SU-DHL-6 (cell line): Measurements from ENCODE around the gene SBF1.

ENCODE experiments used
- EZH2phosphoT487 ChIP-seq: fragments of 200-600 bp; sonication (generic), shearing (Covaris generic); conservative IDR thresholded peaks from 2 replicates; pipeline ENCODE4 v1.6.1; 2018; ENCODE audit warnings: mild to moderate bottlenecking, antibody characterized with exemption, low read length, moderate library complexity, mixed read lengths
- TF ChIP-seq, protein P1 (sequence below): fragments of 200-600 bp; sonication (generic); IDR thresholded peaks from one replicate; pipeline ENCODE4 v1.5.1; 2017; ENCODE audit warnings: antibody characterized with exemption, mild to moderate bottlenecking, low read length, moderate library complexity; ENCODE audit not compliant: insufficient read depth, poor library complexity, severe bottlenecking

DNA sequence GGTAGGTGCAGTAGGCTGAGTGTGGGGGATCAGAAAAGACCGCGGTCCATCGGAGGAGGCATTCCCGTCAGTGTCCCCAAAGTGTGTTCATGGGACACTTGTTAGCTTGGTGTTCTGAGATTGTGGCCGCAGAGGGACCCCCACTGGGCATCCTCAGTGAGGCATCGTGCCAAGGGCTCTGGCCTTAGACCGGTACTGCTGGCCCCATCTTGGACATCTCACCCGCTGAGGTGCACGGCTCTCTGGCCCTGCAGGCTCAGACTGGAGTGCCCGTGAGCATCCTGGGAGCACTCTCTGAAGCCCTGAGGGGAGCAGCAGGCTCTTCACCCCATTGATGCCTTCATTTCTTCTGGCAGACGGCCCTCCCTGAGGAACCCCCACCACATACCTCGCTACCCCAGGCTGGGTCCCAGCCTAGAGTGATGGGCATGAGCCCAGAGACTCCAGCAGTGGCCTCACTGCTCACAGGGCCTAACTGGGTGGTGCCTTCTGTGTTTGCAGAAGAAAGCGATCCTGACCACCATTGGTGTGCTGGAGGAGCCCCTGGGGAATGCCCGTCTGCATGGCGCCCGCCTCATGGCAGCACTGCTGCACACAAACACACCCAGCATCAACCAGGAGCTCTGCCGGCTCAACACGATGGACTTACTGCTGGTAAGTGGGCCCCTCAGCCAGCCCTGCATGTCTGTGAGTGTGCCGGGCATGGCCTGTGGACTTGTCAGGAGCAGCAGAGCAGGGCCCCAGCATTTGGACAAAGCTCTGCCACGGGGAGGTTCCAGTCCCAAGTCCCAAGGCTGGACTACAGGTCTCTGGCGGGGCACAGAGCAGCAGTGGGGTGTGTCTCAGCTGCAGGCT lies 51.6 kb downstream of the SBF1 start:
- no peak for TF ChIP-seq EZH2phosphoT487
- TF ChIP-seq, protein P1, sequence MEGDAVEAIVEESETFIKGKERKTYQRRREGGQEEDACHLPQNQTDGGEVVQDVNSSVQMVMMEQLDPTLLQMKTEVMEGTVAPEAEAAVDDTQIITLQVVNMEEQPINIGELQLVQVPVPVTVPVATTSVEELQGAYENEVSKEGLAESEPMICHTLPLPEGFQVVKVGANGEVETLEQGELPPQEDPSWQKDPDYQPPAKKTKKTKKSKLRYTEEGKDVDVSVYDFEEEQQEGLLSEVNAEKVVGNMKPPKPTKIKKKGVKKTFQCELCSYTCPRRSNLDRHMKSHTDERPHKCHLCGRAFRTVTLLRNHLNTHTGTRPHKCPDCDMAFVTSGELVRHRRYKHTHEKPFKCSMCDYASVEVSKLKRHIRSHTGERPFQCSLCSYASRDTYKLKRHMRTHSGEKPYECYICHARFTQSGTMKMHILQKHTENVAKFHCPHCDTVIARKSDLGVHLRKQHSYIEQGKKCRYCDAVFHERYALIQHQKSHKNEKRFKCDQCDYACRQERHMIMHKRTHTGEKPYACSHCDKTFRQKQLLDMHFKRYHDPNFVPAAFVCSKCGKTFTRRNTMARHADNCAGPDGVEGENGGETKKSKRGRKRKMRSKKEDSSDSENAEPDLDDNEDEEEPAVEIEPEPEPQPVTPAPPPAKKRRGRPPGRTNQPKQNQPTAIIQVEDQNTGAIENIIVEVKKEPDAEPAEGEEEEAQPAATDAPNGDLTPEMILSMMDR: no peak
